IMR-90 (cell line): Measurements from ENCODE around the gene SERPINB4. TPM values are rescaled to one million over a fixed set of nuclear protein-coding genes. Genes with fewer than 3 reads are reported as not detected.
A peak's percentile ranks its signal among the peaks of the same experiment; 100 is the strongest.

ENCODE experiments used
- ATAC-seq: fragments of 200-7000 bp; cut with Tn5 transposase; 2 replicates; pipeline ENCODE4 v1.9.1; 2020; ENCODE audit warnings: low read depth, mild to moderate bottlenecking, moderate library complexity
- BruUV-seq: library from RNA; stranded (reverse); fragments of 400-500 nt; replicated peaks from 2 replicates; lab custom pipeline; 2021; lab: Mats Ljungman, UMichigan
- CTCF ChIA-PET: fragments of 300-600 bp; formaldehyde crosslinking; extraction: SDS; loops from one replicate; lab custom pipeline; 2021; ENCODE audit warnings: antibody characterized with exemption; lab: Yijun Ruan, JAX
- POLR2A ChIA-PET: fragments of 300-600 bp; sonication (Branson Sonifier 250); formaldehyde crosslinking; loops from one replicate; lab custom pipeline; 2022; ENCODE audit warnings: antibody characterized with exemption; ENCODE audit not compliant: unreplicated experiment; lab: Charles Lee
- DNase-seq: peaks from one replicate; pipeline ENCODE4 v3.0.0; 2013
- H2AFZ ChIP-seq: replicated peaks from 2 replicates; pipeline ENCODE3; 2013; ENCODE audit warnings: low read length, mild to moderate bottlenecking; ENCODE audit not compliant: poor library complexity
- H2AK5ac ChIP-seq: 2 replicates; pipeline ENCODE4 v1.6.1; 2013; ENCODE audit warnings: low read depth, low read length, inconsistent platforms
- H2AK9ac ChIP-seq: replicated peaks from 2 replicates; pipeline ENCODE3; 2013; ENCODE audit warnings: mild to moderate bottlenecking, low read depth, low read length, moderate library complexity; ENCODE audit not compliant: poor library complexity
- H2BK120ac ChIP-seq: 2 replicates; pipeline ENCODE4 v1.6.1; 2013; ENCODE audit warnings: low read depth, low read length, inconsistent platforms
- H2BK15ac ChIP-seq: 3 replicates; pipeline ENCODE4 v1.6.1; 2013; ENCODE audit warnings: low read depth, low read length, inconsistent platforms
- H2BK20ac ChIP-seq: 2 replicates; pipeline ENCODE4 v1.6.1; 2013; ENCODE audit warnings: low read depth, mild to moderate bottlenecking, inconsistent platforms, low read length, moderate library complexity
- H2BK5ac ChIP-seq: 2 replicates; pipeline ENCODE4 v1.6.1; 2013; ENCODE audit warnings: mild to moderate bottlenecking, low read depth, low read length, inconsistent platforms; ENCODE audit not compliant: poor library complexity, severe bottlenecking
- H3K14ac ChIP-seq: replicated peaks from 2 replicates; pipeline ENCODE4 v1.6.1; 2013; ENCODE audit warnings: low read depth, low read length, inconsistent platforms
- H3K18ac ChIP-seq: 2 replicates; pipeline ENCODE4 v1.6.1; 2013; ENCODE audit warnings: low read depth, low read length, control low read depth
- H3K23ac ChIP-seq: 2 replicates; pipeline ENCODE4 v1.6.1; 2013; ENCODE audit warnings: low read depth, low read length, inconsistent platforms
- H3K27ac ChIP-seq: 2 replicates; pipeline ENCODE4 v1.5.1; 2013; ENCODE audit warnings: mild to moderate bottlenecking, control low read depth, low read length; ENCODE audit not compliant: insufficient read depth
- H3K27me3 ChIP-seq: 2 replicates; pipeline ENCODE4 v1.6.1; 2013; ENCODE audit warnings: low read length; ENCODE audit not compliant: control insufficient read depth, insufficient read depth
- H3K36me3 ChIP-seq: 2 replicates; pipeline ENCODE4 v1.6.1; 2013; ENCODE audit warnings: low read length, mixed read lengths; ENCODE audit not compliant: control insufficient read depth, insufficient read depth
- H3K4ac ChIP-seq: 2 replicates; pipeline ENCODE4 v1.6.1; 2013; ENCODE audit warnings: low read depth, low read length, inconsistent platforms
- H3K4me1 ChIP-seq: 2 replicates; pipeline ENCODE4 v1.6.1; 2013; ENCODE audit warnings: low read length, mixed read lengths; ENCODE audit not compliant: control insufficient read depth, insufficient read depth
- H3K4me2 ChIP-seq: 2 replicates; pipeline ENCODE4 v1.6.1; 2013; ENCODE audit warnings: low read depth, mild to moderate bottlenecking, control low read depth, low read length, moderate library complexity
- H3K4me3 ChIP-seq: 2 replicates; pipeline ENCODE4 v1.5.1; 2013; ENCODE audit warnings: low read depth, mild to moderate bottlenecking, control low read depth, low read length, moderate library complexity; ENCODE audit not compliant: insufficient read depth
- H3K56ac ChIP-seq: 2 replicates; pipeline ENCODE4 v1.6.1; 2013; ENCODE audit warnings: low read length, inconsistent platforms; ENCODE audit not compliant: insufficient read depth; ENCODE audit errors: extremely low read depth
- H3K79me1 ChIP-seq, 2 experiments: 2 replicates each; pipeline ENCODE4 v1.6.1; 2013; ENCODE audit warnings: low read length in 2 of 2, inconsistent platforms in 1 of 2, low read depth in 1 of 2
- H3K9ac ChIP-seq: 2 replicates; pipeline ENCODE4 v1.6.1; 2013; ENCODE audit warnings: low read depth, low read length, control low read depth
- H3K9me1 ChIP-seq: 2 replicates; pipeline ENCODE4 v1.6.1; 2013; ENCODE audit warnings: low read length, inconsistent platforms; ENCODE audit not compliant: insufficient read depth
- H3K9me3 ChIP-seq: 2 replicates; pipeline ENCODE4 v1.6.1; 2013; ENCODE audit warnings: low read length; ENCODE audit not compliant: control insufficient read depth, insufficient read depth
- H4K20me1 ChIP-seq: 2 replicates; pipeline ENCODE4 v1.6.1; 2013; ENCODE audit warnings: low read length, inconsistent platforms; ENCODE audit not compliant: insufficient read depth
- H4K5ac ChIP-seq: 2 replicates; pipeline ENCODE4 v1.6.1; 2013; ENCODE audit warnings: mild to moderate bottlenecking, low read depth, low read length, control low read depth
- H4K8ac ChIP-seq, 2 experiments: 2 replicates each; pipeline ENCODE4 v1.6.1; 2013; ENCODE audit warnings: low read depth in 2 of 2, low read length in 2 of 2, control low read depth in 1 of 2, inconsistent platforms in 1 of 2
- H4K91ac ChIP-seq: 2 replicates; pipeline ENCODE4 v1.6.1; 2013; ENCODE audit warnings: low read depth, low read length, inconsistent platforms; ENCODE audit not compliant: insufficient read depth
- CEBPB ChIP-seq: IDR thresholded peaks from 2 replicates; pipeline ENCODE4 v1.6.1; 2012; ENCODE audit warnings: low read depth, low read length, improper control_type of control experiment
- POLR2A ChIP-seq: IDR thresholded peaks from 2 replicates; pipeline ENCODE4 v1.6.1; 2012; ENCODE audit warnings: mild to moderate bottlenecking, low read depth, low read length
- SMC3 ChIP-seq: fragments of 150-350 bp; IDR thresholded peaks from 2 replicates; pipeline ENCODE4 v1.6.1; 2016; ENCODE audit warnings: low read depth, mild to moderate bottlenecking, antibody characterized with exemption, low read length, moderate library complexity
- WGBS, 2 experiments: methylation state at CpG; one replicate each; pipeline versions ENCODE4 v1.1.5 to v1.1.7; 2013; ENCODE audit warnings: missing lambda C conversion rate in 2 of 2; ENCODE audit not compliant: insufficient read length in 1 of 2; ENCODE audit errors: extremely low coverage in 2 of 2; 5-methylcytosine and 5-hydroxymethylcytosine counted together
- dilution Hi-C: fragments of 300-500 bp; cut with HindIII; formaldehyde crosslinking; loops from one replicate; pipeline ENCODE4 v1.14.3; 2018; ENCODE audit warnings: low sequenced_read_pairs; ENCODE audit not compliant: unreplicated experiment
- in situ Hi-C: fragments of 300-500 bp; cut with MboI; formaldehyde crosslinking; loops from 3 replicates; pipeline ENCODE4 v1.14.3; 2019; ENCODE audit warnings: low sequenced_read_pairs, inconsistent platforms, mixed read lengths
- intact Hi-C: fragments of 100-400 bp; cut with micrococcal nuclease; formaldehyde crosslinking; loops from 2 replicates; pipeline ENCODE4 v1.10.0; 2022
- polyA plus RNA-seq, 3 experiments: library from polyadenylated mRNA; depleted of rRNA; stranded (reverse); fragments of >200 nt; gene quantifications; 2 replicates each; pipeline ENCODE4 v1.2.3, GENCODE V29; 2012; ENCODE audit warnings: low replicate concordance in 1 of 3
- total RNA-seq: library from RNA; depleted of rRNA; stranded (reverse); fragments of >200 nt; gene quantifications from 2 replicates; pipeline ENCODE4 v1.2.3, GENCODE V29; 2012
- TF ChIP-seq, protein P1 (sequence below): conservative IDR thresholded peaks from 2 replicates; pipeline ENCODE4 v1.5.1; 2012; ENCODE audit warnings: mild to moderate bottlenecking, low read depth, low read length, improper control_type of control experiment

The SERPINB4 gene
- total and polyA plus RNA-seq, 2 of the 4 experiments (the other 2 are of a cell fraction): not detected

DNA sequence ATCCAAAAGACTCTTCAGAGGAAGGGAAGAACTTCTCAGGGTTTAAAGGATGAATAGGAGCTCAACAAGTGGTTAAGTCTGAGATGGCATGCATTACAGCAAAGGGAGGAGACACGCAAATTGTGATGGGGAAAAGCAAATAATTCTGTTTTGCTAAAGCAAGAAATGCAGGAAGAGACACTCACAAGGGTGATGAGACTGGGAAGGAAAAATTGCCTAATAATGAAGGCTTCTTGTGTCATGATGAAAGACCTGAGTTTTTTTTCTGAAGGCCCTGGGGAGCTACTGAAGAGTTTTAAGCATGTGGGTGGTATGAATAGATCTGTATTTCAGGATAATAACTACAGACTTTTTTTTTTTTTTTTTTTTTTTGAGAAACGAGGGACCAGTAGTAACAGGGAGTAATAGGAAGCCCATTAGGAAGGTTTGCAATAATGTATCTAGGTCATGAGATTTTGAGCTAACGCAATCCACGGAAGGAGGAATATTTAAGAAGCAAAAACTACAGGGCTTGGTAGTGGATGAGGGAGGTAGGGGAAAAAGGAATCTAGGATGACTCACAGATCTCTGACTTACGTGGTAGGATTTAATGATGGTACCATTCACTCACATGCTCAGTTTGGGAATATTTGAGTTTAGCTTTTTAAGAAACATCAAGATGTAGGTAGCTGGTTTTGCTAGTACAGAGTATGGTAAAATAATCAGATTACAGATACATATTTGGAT lies 33.6 kb upstream of the SERPINB4 start:
- no peak overlapping the region for H2BK120ac ChIP-seq
- H4K8ac ChIP-seq: no peak overlapping the region
- H4K5ac ChIP-seq: no peak overlapping the region
- H3K4me2 ChIP-seq: no peak overlapping the region
- dilution Hi-C loops (no loop called here), intact Hi-C loops (no loop called here), in situ Hi-C loops (no loop called here)
- H2BK20ac ChIP-seq: no peak overlapping the region
- TF ChIP-seq, protein P1, sequence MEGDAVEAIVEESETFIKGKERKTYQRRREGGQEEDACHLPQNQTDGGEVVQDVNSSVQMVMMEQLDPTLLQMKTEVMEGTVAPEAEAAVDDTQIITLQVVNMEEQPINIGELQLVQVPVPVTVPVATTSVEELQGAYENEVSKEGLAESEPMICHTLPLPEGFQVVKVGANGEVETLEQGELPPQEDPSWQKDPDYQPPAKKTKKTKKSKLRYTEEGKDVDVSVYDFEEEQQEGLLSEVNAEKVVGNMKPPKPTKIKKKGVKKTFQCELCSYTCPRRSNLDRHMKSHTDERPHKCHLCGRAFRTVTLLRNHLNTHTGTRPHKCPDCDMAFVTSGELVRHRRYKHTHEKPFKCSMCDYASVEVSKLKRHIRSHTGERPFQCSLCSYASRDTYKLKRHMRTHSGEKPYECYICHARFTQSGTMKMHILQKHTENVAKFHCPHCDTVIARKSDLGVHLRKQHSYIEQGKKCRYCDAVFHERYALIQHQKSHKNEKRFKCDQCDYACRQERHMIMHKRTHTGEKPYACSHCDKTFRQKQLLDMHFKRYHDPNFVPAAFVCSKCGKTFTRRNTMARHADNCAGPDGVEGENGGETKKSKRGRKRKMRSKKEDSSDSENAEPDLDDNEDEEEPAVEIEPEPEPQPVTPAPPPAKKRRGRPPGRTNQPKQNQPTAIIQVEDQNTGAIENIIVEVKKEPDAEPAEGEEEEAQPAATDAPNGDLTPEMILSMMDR: no peak
- TF ChIP-seq POLR2A: no peak
- no peak for TF ChIP-seq SMC3
- TF ChIP-seq CEBPB: no peak
- H4K20me1 ChIP-seq: no peaks in the 10 kb centered on the region
- no peaks in the 10 kb centered on the region for H3K9me1 ChIP-seq
- WGBS, 2 experiments: 100% methylated on average over 2 of the region's 5 CpGs; no CpG with 5 or more reads in 1 of the 2 experiments
- DNase-seq (peak; percentile 28), ATAC-seq (no peak)
- H3K79me1 ChIP-seq: no peaks in the 10 kb centered on the region
- no peaks in the 10 kb centered on the region; the same call in 1 of the 2 replicates for H3K27me3 ChIP-seq
- H3K9me3 ChIP-seq: no peaks in the 10 kb centered on the region
- no peak overlapping the region for H2BK5ac ChIP-seq
- H2AK5ac ChIP-seq: no peak overlapping the region
- H2AK9ac ChIP-seq: no peak overlapping the region
- no peak overlapping the region for H2BK15ac ChIP-seq
- H3K14ac ChIP-seq: no peak overlapping the region
- H2AFZ ChIP-seq: no peak overlapping the region
- no peak overlapping the region for H3K18ac ChIP-seq
- no peaks in the 10 kb centered on the region for H3K36me3 ChIP-seq
- no TSS peak for BruUV-seq
- no peak overlapping the region for H4K91ac ChIP-seq
- H3K23ac ChIP-seq: no peak overlapping the region
- H3K27ac ChIP-seq: no peak overlapping the region
- H3K4me3 ChIP-seq: no peak overlapping the region
- ChIA-PET CTCF (interaction anchor here (0.8 kb wide), 1 partner anchor 17 kb away, joined by 3 read pairs; no protein-coding TSS in a partner anchor), POLR2A (interaction anchor here (0.7 kb wide), 1 partner anchor 67 kb away, joined by 19 read pairs; no protein-coding TSS in a partner anchor)
- H3K9ac ChIP-seq: no peak overlapping the region
- H3K4me1 ChIP-seq: no peaks in the 10 kb centered on the region; the same call in 1 of the 2 replicates
- no peak overlapping the region for H3K56ac ChIP-seq
- H3K4ac ChIP-seq: no peak overlapping the region
